ENCODE results near the gene IGBP1.

IGBP1 gene

DNA sequence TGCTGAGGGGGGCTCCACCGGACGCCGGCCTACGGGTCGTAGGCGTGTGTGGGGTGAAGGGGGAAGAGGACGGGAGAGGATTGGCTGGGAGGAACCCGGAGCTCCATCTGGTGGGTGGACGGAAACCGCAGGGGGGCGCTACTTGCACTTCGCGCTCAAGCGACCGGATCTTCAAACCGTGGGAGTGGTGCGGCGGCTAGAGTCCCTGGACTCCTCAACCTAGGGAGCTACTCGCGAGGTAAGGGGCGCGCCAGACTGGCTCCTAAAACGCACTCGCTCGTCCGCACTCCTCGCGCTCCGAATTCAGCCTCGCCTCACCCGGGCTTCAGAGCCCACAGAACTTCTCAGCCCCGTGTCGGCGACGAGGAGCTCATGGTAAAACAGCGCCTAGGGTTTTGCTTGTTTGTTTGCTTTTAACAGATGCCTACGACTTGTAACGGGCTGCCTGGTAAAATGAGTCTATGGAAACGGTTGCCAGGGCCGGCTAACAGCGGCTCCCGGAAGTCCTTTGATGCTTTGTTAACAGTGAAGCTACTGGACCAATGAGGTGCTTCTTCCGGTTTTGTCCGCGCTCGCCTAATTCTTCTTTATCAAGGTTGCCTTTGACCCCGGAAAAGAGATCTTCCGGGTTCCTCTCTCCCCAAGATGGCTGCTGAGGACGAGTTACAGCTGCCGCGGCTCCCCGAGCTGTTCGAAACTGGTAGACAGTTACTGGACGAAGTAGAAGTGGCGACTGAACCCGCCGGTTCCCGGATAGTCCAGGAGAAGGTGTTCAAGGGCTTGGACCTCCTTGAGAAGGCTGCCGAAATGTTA is at the start of gene IGBP1:
IGBP1 (plus strand) TSS at position 145 of the 813 bp plus-strand sequence; CDS start at position 646, 501 bp downstream.
- peak; percentile 82 for DNase-seq (ENCODE audit: extremely low read depth, insufficient read length)
- Histone ChIP-seq H3K36me3 (ENCODE audit: control insufficient read depth, insufficient read depth, low read length) (no peaks in the 10 kb centered on the region), H3K4me3 (replicated peaks; ENCODE audit: low read depth, low read length) (peak within 1 kb of the TSS; percentile 87), H3K27me3 (replicated peaks; ENCODE audit: control insufficient read depth, insufficient read depth, low read length) (no peaks in the 10 kb centered on the region)
- TF ChIP-seq, protein P1, sequence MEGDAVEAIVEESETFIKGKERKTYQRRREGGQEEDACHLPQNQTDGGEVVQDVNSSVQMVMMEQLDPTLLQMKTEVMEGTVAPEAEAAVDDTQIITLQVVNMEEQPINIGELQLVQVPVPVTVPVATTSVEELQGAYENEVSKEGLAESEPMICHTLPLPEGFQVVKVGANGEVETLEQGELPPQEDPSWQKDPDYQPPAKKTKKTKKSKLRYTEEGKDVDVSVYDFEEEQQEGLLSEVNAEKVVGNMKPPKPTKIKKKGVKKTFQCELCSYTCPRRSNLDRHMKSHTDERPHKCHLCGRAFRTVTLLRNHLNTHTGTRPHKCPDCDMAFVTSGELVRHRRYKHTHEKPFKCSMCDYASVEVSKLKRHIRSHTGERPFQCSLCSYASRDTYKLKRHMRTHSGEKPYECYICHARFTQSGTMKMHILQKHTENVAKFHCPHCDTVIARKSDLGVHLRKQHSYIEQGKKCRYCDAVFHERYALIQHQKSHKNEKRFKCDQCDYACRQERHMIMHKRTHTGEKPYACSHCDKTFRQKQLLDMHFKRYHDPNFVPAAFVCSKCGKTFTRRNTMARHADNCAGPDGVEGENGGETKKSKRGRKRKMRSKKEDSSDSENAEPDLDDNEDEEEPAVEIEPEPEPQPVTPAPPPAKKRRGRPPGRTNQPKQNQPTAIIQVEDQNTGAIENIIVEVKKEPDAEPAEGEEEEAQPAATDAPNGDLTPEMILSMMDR (IDR thresholded peaks at IDR 0.05; ENCODE audit: insufficient read depth, low read length, poor library complexity, severe bottlenecking), result peak; percentile 67

DNA sequence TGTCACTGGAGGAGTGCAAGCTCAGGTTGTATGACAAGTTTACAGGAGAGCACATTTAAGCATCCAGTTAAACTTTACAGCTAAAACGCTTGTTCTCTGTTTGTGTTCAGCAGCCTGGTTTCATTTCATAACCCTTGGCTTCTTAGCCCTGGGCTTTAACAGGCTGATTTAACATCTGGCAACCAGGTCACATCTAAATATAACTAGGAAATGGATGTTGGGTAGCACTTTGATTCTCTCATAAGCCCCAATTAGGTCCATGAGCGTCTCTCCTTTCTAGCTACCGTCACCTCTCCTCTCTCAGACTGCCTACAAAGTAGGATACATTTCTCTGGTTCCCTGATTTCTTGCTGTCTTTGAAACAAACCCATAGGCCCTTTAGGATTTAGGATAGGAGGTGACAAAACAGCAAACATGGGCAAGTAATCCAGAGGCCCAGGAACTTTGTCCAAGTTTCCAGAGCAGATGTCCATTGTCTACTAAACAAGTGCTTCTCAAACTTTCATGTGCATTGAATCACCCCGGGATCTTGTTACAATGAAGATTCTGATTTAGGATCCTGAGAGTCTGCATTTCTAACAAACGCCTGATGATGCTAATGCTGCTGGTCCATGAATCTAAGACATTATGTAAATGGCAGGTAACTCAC is 48.5 kb upstream of the IGBP1 start:
- H3K4me3 ChIP-seq (replicated peaks; ENCODE audit: low read depth, low read length), result no peak overlapping the region
- DNase-seq (ENCODE audit: extremely low read depth, insufficient read length), result no peak
- H3K27me3 ChIP-seq (replicated peaks; ENCODE audit: control insufficient read depth, insufficient read depth, low read length), result no peaks in the 10 kb centered on the region
- TF ChIP-seq, protein P1 (IDR thresholded peaks at IDR 0.05; ENCODE audit: insufficient read depth, low read length, poor library complexity, severe bottlenecking), result no peak
- H3K36me3 ChIP-seq (ENCODE audit: control insufficient read depth, insufficient read depth, low read length), result no peaks in the 10 kb centered on the region

DNA sequence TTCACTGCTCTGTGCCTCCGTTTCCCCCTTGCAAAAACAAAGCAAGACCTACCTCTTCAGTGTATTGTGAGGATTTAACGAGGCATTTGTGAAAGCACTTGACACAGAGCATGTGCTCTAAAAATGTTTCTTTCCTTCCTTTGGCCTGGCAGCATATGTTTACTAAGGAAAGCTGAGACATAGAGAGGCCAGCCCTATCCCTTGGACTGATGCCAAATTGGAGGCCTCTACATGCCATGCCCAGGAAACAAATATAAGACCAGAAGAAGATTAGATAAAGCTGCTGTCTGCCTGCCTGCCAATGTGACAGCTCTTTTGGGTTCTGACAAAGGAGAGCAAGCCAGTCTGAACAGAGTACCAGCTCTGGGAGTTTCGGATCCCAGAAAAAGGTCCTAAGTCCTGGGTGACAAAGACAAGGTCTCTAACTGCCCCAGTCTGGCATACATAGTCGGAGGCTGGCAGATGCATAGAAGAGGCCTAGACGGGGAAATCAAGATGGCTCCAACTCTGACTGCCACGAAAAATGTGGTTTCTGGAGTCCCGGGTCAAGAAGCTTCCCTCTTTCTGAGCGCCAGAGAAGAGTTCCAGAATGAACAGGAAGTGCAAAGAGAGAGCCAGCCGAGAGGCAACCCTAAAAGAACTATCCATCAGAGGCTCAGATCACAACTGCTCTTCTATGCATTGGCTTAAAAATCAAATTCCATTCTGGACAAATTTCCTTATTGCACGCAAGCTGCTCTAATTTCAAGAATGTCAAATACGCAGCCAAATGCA is 45.2 kb upstream of the IGBP1 start:
- Histone ChIP-seq H3K27me3 (replicated peaks; ENCODE audit: control insufficient read depth, insufficient read depth, low read length) (no peaks in the 10 kb centered on the region), H3K36me3 (ENCODE audit: control insufficient read depth, insufficient read depth, low read length) (no peaks in the 10 kb centered on the region), H3K4me3 (replicated peaks; ENCODE audit: low read depth, low read length) (no peak overlapping the region)
- TF ChIP-seq, protein P1 (IDR thresholded peaks at IDR 0.05; ENCODE audit: insufficient read depth, low read length, poor library complexity, severe bottlenecking), result no peak
- no peak for DNase-seq (ENCODE audit: extremely low read depth, insufficient read length)

DNA sequence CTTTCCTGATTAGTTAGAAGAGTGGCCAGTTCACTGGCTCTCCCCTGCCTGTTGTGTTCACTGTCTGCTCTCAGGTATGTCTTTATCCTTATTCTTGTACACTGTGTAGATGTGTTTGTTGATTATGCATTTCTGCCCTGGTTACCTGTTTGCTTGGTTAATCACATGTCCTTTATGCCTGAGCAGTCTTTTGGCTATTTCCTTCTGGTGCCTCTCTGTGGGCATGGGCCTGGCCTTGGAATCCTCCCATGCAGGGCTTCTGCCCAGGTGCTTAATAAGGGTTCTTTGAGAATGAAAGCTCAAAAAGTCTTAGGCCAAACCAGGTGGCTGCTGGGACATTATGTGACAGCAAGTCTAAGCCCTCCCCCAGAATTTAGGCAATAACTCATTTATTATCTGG is 44.5 kb upstream of the IGBP1 start:
- Histone ChIP-seq H3K4me3 (replicated peaks; ENCODE audit: low read depth, low read length) (no peak overlapping the region), H3K27me3 (replicated peaks; ENCODE audit: control insufficient read depth, insufficient read depth, low read length) (no peaks in the 10 kb centered on the region), H3K36me3 (ENCODE audit: control insufficient read depth, insufficient read depth, low read length) (no peaks in the 10 kb centered on the region)
- no peak for DNase-seq (ENCODE audit: extremely low read depth, insufficient read length)
- TF ChIP-seq, protein P1 (IDR thresholded peaks at IDR 0.05; ENCODE audit: insufficient read depth, low read length, poor library complexity, severe bottlenecking), result no peak

DNA sequence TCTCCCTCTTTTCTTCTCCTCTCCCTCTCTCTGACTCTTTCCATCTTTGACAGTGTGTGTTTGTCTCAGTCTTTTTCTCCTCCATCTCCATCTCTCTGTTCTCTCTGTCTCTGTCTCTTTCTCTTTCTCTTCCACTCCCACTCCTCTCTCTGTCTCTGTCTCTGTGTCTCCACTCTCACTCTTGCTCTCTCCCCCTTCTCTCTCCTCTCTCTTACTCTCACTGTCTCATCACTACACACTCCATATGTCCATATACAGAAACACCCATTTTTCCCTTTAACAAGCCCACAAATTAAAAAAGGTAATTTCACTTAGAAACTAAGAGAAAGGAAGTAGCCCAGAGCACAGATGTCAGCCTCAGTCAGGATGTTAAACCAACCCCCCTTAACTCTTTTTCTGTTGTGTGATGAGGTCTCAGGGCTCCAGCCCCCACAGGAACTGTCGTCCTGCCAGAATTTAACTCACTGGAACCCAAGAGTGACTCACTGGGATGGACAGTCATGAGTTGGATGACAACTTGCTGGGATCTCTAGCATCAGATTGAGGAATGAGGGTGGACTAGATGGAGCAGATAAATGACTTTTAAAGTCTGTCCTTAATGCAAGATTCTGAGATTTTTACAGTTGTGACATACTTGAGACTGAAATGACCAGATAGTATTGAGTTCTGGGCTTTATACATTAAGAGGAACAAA is 43.5 kb upstream of the IGBP1 start:
- TF ChIP-seq, protein P1 (IDR thresholded peaks at IDR 0.05; ENCODE audit: insufficient read depth, low read length, poor library complexity, severe bottlenecking), result no peak
- H3K36me3 ChIP-seq (ENCODE audit: control insufficient read depth, insufficient read depth, low read length), result no peaks in the 10 kb centered on the region
- DNase-seq (ENCODE audit: extremely low read depth, insufficient read length), result no peak
- H3K4me3 ChIP-seq (replicated peaks; ENCODE audit: low read depth, low read length), result no peak overlapping the region
- no peaks in the 10 kb centered on the region for H3K27me3 ChIP-seq (replicated peaks; ENCODE audit: control insufficient read depth, insufficient read depth, low read length)
